Endothelial cell of umbilical vein (primary cell): ENCODE data around the gene INHBB. TPM values are rescaled to one million over a fixed set of nuclear protein-coding genes. Genes with fewer than 3 reads are reported as not detected.

ENCODE experiments used
- BruUV-seq: library from RNA; stranded (reverse); fragments of 400-500 nt; replicated peaks from 2 replicates; lab custom pipeline; 2021; lab: Mats Ljungman, UMichigan
- CTCF ChIA-PET: fragments of 300-600, 350-600 bp; sonication (Branson Sonifier 250); formaldehyde crosslinking; loops from one replicate; lab custom pipeline; 2021; ENCODE audit warnings: antibody characterized with exemption, inconsistent platforms; lab: Charles Lee
- POLR2A ChIA-PET: fragments of 300-600, 350-600 bp; sonication (Branson Sonifier 250); formaldehyde crosslinking; loops from one replicate; lab custom pipeline; 2021; ENCODE audit warnings: antibody characterized with exemption, inconsistent platforms; lab: Charles Lee
- DNase-seq: peaks from one replicate; pipeline ENCODE4 v3.0.0-alpha.2; 2011; ENCODE audit warnings: low read depth, low spot score
- FAIRE-seq: peaks from 2 replicates; lab custom pipeline; 2011; peaks lifted over from hg19 to GRCh38; lab: Jason Lieb, UNC
- H2AFZ ChIP-seq: 2 replicates; pipeline ENCODE4 v1.6.0; 2012; ENCODE audit warnings: low read depth, low read length, control low read depth, inconsistent platforms
- H3K27ac ChIP-seq: 2 replicates; pipeline ENCODE4 v1.5.1; 2011; ENCODE audit warnings: low read depth, mild to moderate bottlenecking, control low read depth, low read length, moderate library complexity; ENCODE audit not compliant: insufficient read depth
- H3K27me3 ChIP-seq, 2 experiments: 2 replicates each; pipeline versions ENCODE4 v1.6.0 to v1.6.1; 2011; ENCODE audit warnings: low read length in 2 of 2, mixed read lengths in 1 of 2; ENCODE audit not compliant: control insufficient read depth in 2 of 2, insufficient read depth in 2 of 2
- H3K36me3 ChIP-seq, 2 experiments: 2 replicates in 1 of 2; 3 replicates in 1 of 2; pipeline ENCODE4 v1.5.1; 2011; ENCODE audit warnings: low read length in 2 of 2, mild to moderate bottlenecking in 1 of 2, moderate library complexity in 1 of 2; ENCODE audit not compliant: control insufficient read depth in 2 of 2, insufficient read depth in 2 of 2; ENCODE audit errors: extremely low read depth in 1 of 2
- H3K4me1 ChIP-seq: 3 replicates; pipeline ENCODE4 v1.5.1; 2011; ENCODE audit warnings: mild to moderate bottlenecking, low read length; ENCODE audit not compliant: control insufficient read depth, insufficient read depth; ENCODE audit errors: extremely low read depth
- H3K4me2 ChIP-seq: 2 replicates; pipeline ENCODE4 v1.6.1; 2011; ENCODE audit warnings: low read length, control low read depth, mixed read lengths; ENCODE audit not compliant: insufficient read depth
- H3K4me3 ChIP-seq, 3 experiments: fragments of 200-600 bp in 1 of 3; sonication (generic), shearing (Covaris generic) in 1 of 3; replicated peaks in 1 of 3; 2 replicates each; pipeline ENCODE4 v1.5.1; 2011 to 2016; ENCODE audit warnings: control low read depth in 3 of 3, low read length in 3 of 3, mild to moderate bottlenecking in 2 of 3, inconsistent platforms in 1 of 3, low read depth in 1 of 3, moderate library complexity in 1 of 3; ENCODE audit not compliant: insufficient read depth in 1 of 3
- H3K79me2 ChIP-seq: 2 replicates; pipeline ENCODE4 v1.6.0; 2012; ENCODE audit warnings: low read length, inconsistent platforms; ENCODE audit not compliant: control insufficient read depth, insufficient read depth
- H3K9ac ChIP-seq: replicated peaks from 2 replicates; pipeline ENCODE3; 2011; ENCODE audit warnings: low read length, control low read depth; ENCODE audit not compliant: insufficient read depth; ENCODE audit errors: extremely low read depth
- H3K9me1 ChIP-seq: replicated peaks from 3 replicates; pipeline ENCODE4 v1.6.0; 2011; ENCODE audit warnings: mild to moderate bottlenecking, low read length; ENCODE audit not compliant: control insufficient read depth, insufficient read depth; ENCODE audit errors: extremely low read depth
- H3K9me3 ChIP-seq: replicated peaks from 2 replicates; pipeline ENCODE4 v1.5.1; 2012; ENCODE audit warnings: low read length, inconsistent platforms; ENCODE audit not compliant: control insufficient read depth, insufficient read depth
- H4K20me1 ChIP-seq: replicated peaks from 2 replicates; pipeline ENCODE3; 2011; ENCODE audit warnings: mild to moderate bottlenecking, low read length; ENCODE audit not compliant: control insufficient read depth, insufficient read depth; ENCODE audit errors: extremely low read depth
- EZH2 ChIP-seq: IDR thresholded peaks from 2 replicates; pipeline ENCODE4 v1.6.1; 2012; ENCODE audit warnings: borderline replicate concordance, low read depth, mild to moderate bottlenecking, moderate library complexity, low read length, inconsistent platforms; ENCODE audit not compliant: severe bottlenecking
- FOS ChIP-seq: IDR thresholded peaks from 2 replicates; pipeline ENCODE4 v1.6.1; 2011; ENCODE audit warnings: mild to moderate bottlenecking, low read length, moderate library complexity, borderline replicate concordance; ENCODE audit not compliant: insufficient read depth
- GATA2 ChIP-seq: IDR thresholded peaks from 2 replicates; pipeline ENCODE4 v1.7.0; 2011; ENCODE audit warnings: low read depth, mild to moderate bottlenecking, moderate library complexity, mixed read lengths, low read length; ENCODE audit not compliant: insufficient read length, insufficient read depth
- JUN ChIP-seq: IDR thresholded peaks from 2 replicates; pipeline ENCODE4 v1.6.1; 2011; ENCODE audit warnings: borderline replicate concordance, low read depth; ENCODE audit not compliant: insufficient read length, insufficient read depth
- MAX ChIP-seq: IDR thresholded peaks from 2 replicates; pipeline ENCODE4 v1.6.1; 2011; ENCODE audit not compliant: insufficient read depth, insufficient read length
- MYC ChIP-seq: IDR thresholded peaks from one replicate; pipeline ENCODE4 v1.6.1; 2011; ENCODE audit warnings: mild to moderate bottlenecking, low read depth, low read length
- POLR2A ChIP-seq: IDR thresholded peaks from 2 replicates; pipeline ENCODE4 v1.6.1; 2012; ENCODE audit warnings: low read depth, mild to moderate bottlenecking, control low read depth, low read length
- POLR2AphosphoS5 ChIP-seq: IDR thresholded peaks from 2 replicates; pipeline ENCODE4 v1.6.1; 2012; ENCODE audit warnings: low read depth, mild to moderate bottlenecking, control low read depth, low read length, moderate library complexity; ENCODE audit not compliant: insufficient read depth
- dilution Hi-C: fragments of 300-500 bp; cut with MboI; formaldehyde crosslinking; loops from one replicate; pipeline ENCODE4 v1.15.0; 2019; ENCODE audit warnings: low sequenced_read_pairs; ENCODE audit not compliant: extremely low pct_ligation_motif_present
- intact Hi-C: fragments of 100-400 bp; cut with micrococcal nuclease; formaldehyde crosslinking; loops from one replicate; pipeline ENCODE4 v1.10.0; 2022
- polyA plus RNA-seq, 4 experiments: library from polyadenylated mRNA; depleted of rRNA in 3 of 4; stranded (reverse) in 3 of 4; unstranded in 1 of 4; fragments of >200 nt; gene quantifications; 2 replicates each; pipeline versions ENCODE4 v1.2.1 to v1.2.3, GENCODE V29; 2011 to 2012; ENCODE audit warnings: missing spikeins in 1 of 4
- total RNA-seq: library from RNA; stranded (reverse); gene quantifications from 2 replicates; pipeline ENCODE4 v1.2.3, GENCODE V29; 2021
- TF ChIP-seq, protein P1 (sequence below), 2 donors: IDR thresholded peaks; 1 replicate in 1 of 2; 2 replicates in 1 of 2; pipeline ENCODE4 v1.5.1; 2011; ENCODE audit warnings: low read length in 2 of 2, mild to moderate bottlenecking in 2 of 2, moderate library complexity in 2 of 2, control low read depth in 1 of 2, inconsistent platforms in 1 of 2, low read depth in 1 of 2; ENCODE audit not compliant: insufficient read depth in 1 of 2; ENCODE audit errors: extremely low read depth in 1 of 2

INHBB gene
- total and polyA plus RNA-seq, 2 donors (not counting 3 experiments of a cell fraction or from before 2014, with no cell fraction given), result 0.11 to 1.8 TPM

DNA sequence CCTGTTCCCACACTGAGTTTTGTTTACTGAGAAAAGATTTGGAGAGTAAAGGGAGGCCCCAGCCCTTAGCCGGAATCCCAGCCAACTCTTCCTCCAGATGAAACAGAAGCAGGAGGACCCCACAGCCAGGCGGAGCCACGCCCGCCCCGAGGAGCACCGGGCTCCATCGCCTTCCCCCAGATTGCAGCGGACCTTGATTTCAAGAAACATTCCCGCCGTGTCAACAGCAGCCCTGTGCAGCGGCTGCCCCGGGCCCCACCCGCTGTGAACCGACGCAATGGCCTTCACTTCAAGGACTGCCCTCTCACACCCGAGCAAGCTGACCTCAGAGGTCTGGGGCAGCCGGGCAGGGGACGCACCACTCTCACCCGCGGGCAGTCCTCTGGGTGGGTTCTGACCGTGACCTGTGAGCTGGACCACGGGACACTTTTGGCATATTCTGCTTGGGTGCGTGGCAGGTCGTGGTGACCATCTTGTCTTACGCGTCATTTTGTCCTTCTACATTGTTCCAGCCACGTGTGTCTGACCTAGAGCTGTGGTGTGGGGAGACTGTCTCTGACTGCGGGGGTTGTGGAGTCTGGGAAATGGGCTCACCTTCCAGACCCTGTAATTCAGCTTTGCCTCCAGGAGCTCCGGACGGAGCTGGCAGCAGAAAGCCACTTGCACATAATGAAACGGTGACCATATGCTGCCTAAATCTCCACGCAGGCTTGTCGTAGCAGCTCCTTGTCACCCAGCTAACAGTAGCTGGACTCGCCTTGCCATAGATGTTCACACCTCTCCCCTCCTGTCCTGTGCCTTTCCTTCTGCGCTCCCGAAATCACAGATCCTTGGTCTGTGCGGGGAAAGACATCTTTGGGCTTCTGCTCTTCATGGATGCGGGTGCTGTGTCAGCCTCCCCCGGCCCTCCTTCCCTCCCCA lies 32.0 kb upstream of the INHBB start:
- DNase-seq (no peak), FAIRE-seq (no peak)
- ChIA-PET POLR2A (interaction anchor here (0.7 kb wide), 1 partner anchor 24 kb away, joined by 3 read pairs; no protein-coding TSS in a partner anchor), CTCF (interaction anchor here (0.6 to 5.0 kb wide), 76 partner anchors 9 to 766 kb away, joined by 3 to 71 read pairs (median 5); partner anchors contain the start of genes EPB41L5, RALB and TMEM185B)
- no peaks in the 10 kb centered on the region for H3K79me2 ChIP-seq
- peaks cover 0 to 4% of the 10 kb centered on the region in 2 experiments for H3K27me3 ChIP-seq
- H3K4me2 ChIP-seq, result peak overlapping the region; percentile 80
- dilution Hi-C loops (no loop called here), intact Hi-C loops (loop anchor here (1.0 to 10.0 kb wide), 12 partner anchors 57 to 611 kb away; partner anchors contain the start of genes EPB41L5, PTPN4 and TMEM185B)
- H4K20me1 ChIP-seq, result no peaks in the 10 kb centered on the region
- H3K4me1 ChIP-seq, result peaks cover 16% of the 10 kb centered on the region
- TF ChIP-seq POLR2A, result no peak
- TF ChIP-seq MAX, result no peak
- TF ChIP-seq POLR2AphosphoS5, result no peak
- TF ChIP-seq JUN, result no peak
- TF ChIP-seq, protein P1, sequence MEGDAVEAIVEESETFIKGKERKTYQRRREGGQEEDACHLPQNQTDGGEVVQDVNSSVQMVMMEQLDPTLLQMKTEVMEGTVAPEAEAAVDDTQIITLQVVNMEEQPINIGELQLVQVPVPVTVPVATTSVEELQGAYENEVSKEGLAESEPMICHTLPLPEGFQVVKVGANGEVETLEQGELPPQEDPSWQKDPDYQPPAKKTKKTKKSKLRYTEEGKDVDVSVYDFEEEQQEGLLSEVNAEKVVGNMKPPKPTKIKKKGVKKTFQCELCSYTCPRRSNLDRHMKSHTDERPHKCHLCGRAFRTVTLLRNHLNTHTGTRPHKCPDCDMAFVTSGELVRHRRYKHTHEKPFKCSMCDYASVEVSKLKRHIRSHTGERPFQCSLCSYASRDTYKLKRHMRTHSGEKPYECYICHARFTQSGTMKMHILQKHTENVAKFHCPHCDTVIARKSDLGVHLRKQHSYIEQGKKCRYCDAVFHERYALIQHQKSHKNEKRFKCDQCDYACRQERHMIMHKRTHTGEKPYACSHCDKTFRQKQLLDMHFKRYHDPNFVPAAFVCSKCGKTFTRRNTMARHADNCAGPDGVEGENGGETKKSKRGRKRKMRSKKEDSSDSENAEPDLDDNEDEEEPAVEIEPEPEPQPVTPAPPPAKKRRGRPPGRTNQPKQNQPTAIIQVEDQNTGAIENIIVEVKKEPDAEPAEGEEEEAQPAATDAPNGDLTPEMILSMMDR (IDR thresholded peaks at IDR 0.05; ENCODE audit: extremely low read depth in 1 of 2, insufficient read depth in 1 of 2, low read depth in 1 of 2, low read length in 2 of 2), result no peak
- TF ChIP-seq GATA2, result no peak
- TF ChIP-seq MYC, result no peak
- TF ChIP-seq EZH2, result no peak
- no peak for TF ChIP-seq FOS
- BruUV-seq, result no TSS peak
- H3K9ac ChIP-seq, result peak overlapping the region; percentile 19
- H3K9me3 ChIP-seq, result no peaks in the 10 kb centered on the region
- H3K4me3 ChIP-seq, result peak overlapping the region; percentile 8 to 71 (median 57)
- no peaks in the 10 kb centered on the region for H3K9me1 ChIP-seq
- H3K27ac ChIP-seq, result no peak overlapping the region
- H2AFZ ChIP-seq, result peak overlapping the region; percentile 92
- H3K36me3 ChIP-seq, result no peaks in the 10 kb centered on the region
